Loucy (cell line): ENCODE results near the gene NEDD4L.

Source experiments
- H2AFZ ChIP-seq: fragments of 200-600 bp; sonication (generic); 2 replicates; pipeline ENCODE4 v1.6.0; 2016; ENCODE audit warnings: antibody characterized with exemption, mild to moderate bottlenecking, low read length, moderate library complexity
- H3F3A ChIP-seq: fragments of 200-600 bp; 2 replicates; pipeline ENCODE4 v1.6.0; 2016; ENCODE audit warnings: antibody characterized with exemption, low read depth, mild to moderate bottlenecking
- H3K27me3 ChIP-seq: fragments of 200-600 bp; sonication (generic); 2 replicates; pipeline ENCODE4 v1.6.1; 2014; ENCODE audit warnings: low read length, mild to moderate bottlenecking; ENCODE audit not compliant: insufficient read depth, poor library complexity, severe bottlenecking
- H3K36me3 ChIP-seq: fragments of 200-600 bp; sonication (generic); 2 replicates; pipeline ENCODE4 v1.6.1; 2016; ENCODE audit warnings: low read length; ENCODE audit not compliant: insufficient read depth
- H3K4me1 ChIP-seq: fragments of 200-600 bp; sonication (generic); 2 replicates; pipeline ENCODE4 v1.5.1; 2014; ENCODE audit warnings: low read length, mild to moderate bottlenecking; ENCODE audit not compliant: insufficient read depth, poor library complexity, severe bottlenecking
- H3K4me2 ChIP-seq: fragments of 200-600 bp; sonication (generic); 2 replicates; pipeline ENCODE4 v1.6.0; 2014; ENCODE audit warnings: antibody characterized with exemption, low read length, low read depth, mild to moderate bottlenecking; ENCODE audit not compliant: poor library complexity, severe bottlenecking
- H3K4me3 ChIP-seq: fragments of 200-600 bp; sonication (generic); 2 replicates; pipeline ENCODE4 v1.5.1; 2014; ENCODE audit warnings: low read length, mild to moderate bottlenecking, mixed read lengths; ENCODE audit not compliant: poor library complexity, severe bottlenecking
- H3K79me2 ChIP-seq: fragments of 200-600 bp; sonication (generic); 2 replicates; pipeline ENCODE4 v1.6.1; 2014; ENCODE audit warnings: low read length; ENCODE audit not compliant: insufficient read depth
- H3K9ac ChIP-seq: fragments of 200-600 bp; sonication (generic); 2 replicates; pipeline ENCODE4 v1.6.0; 2014; ENCODE audit warnings: mild to moderate bottlenecking, low read depth, low read length, moderate library complexity; ENCODE audit not compliant: poor library complexity, severe bottlenecking
- H3K9me2 ChIP-seq: fragments of 200-600 bp; sonication (generic); replicated peaks from 2 replicates; pipeline ENCODE4 v1.6.1; 2016; ENCODE audit warnings: low read depth, low read length, mixed read lengths
- H3K9me3 ChIP-seq: fragments of 200-600 bp; sonication (generic); 2 replicates; pipeline ENCODE4 v1.6.1; 2014; ENCODE audit warnings: mild to moderate bottlenecking, antibody characterized with exemption, low read length, low read depth; ENCODE audit not compliant: insufficient read depth
- H4K20me1 ChIP-seq: fragments of 200-600 bp; sonication (generic); 2 replicates; pipeline ENCODE4 v1.6.0; 2014; ENCODE audit warnings: antibody characterized with exemption, low read length, mild to moderate bottlenecking; ENCODE audit not compliant: insufficient read depth, poor library complexity, severe bottlenecking
- EZH2phosphoT487 ChIP-seq: fragments of 200-600 bp; IDR thresholded peaks from 2 replicates; pipeline ENCODE4 v1.6.1; 2018; ENCODE audit warnings: antibody characterized with exemption, mild to moderate bottlenecking, moderate library complexity, borderline replicate concordance
- TF ChIP-seq, protein P1 (sequence below): fragments of 200-600 bp; sonication (generic); conservative IDR thresholded peaks from 2 replicates; pipeline ENCODE4 v1.5.1; 2014; ENCODE audit warnings: mild to moderate bottlenecking, antibody characterized with exemption, low read length

Gene NEDD4L

DNA sequence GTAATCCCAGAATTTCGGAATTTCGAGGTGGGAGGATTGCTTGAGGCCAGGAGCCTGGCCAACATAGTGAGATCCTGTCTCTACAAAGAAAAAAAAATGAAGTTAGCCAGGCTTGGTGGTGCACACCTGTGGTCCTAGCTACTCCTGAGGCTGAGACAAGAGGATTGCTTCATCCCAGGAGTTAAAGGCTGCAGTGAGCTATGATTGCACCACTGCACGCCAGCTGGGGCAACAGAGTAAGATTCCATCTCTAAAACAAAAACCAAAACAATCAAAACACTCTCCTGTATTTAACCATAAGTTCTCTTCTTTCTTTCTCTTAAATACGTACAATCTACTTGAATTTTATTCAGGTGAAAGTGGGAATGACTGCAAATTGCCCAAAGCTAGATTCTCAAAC, 33.8 kb upstream of the NEDD4L start:
- no peaks in the 10 kb centered on the region for H3K9me3 ChIP-seq

GRCh38 chr18:58012356-58012755, 31.7 kb upstream of the NEDD4L start:
- Histone ChIP-seq H3K9me2 (no peaks in the 10 kb centered on the region), H3K4me2 (no peak overlapping the region), H3K4me1 (no peaks in the 10 kb centered on the region), H2AFZ (no peak overlapping the region), H4K20me1 (no peaks in the 10 kb centered on the region), H3K79me2 (no peaks in the 10 kb centered on the region), H3F3A (no peaks in the 10 kb centered on the region), H3K9ac (no peak overlapping the region), H3K9me3 (no peaks in the 10 kb centered on the region), H3K4me3 (no peak overlapping the region), H3K36me3 (no peaks in the 10 kb centered on the region), H3K27me3 (no peaks in the 10 kb centered on the region)
- TF ChIP-seq, protein P1, sequence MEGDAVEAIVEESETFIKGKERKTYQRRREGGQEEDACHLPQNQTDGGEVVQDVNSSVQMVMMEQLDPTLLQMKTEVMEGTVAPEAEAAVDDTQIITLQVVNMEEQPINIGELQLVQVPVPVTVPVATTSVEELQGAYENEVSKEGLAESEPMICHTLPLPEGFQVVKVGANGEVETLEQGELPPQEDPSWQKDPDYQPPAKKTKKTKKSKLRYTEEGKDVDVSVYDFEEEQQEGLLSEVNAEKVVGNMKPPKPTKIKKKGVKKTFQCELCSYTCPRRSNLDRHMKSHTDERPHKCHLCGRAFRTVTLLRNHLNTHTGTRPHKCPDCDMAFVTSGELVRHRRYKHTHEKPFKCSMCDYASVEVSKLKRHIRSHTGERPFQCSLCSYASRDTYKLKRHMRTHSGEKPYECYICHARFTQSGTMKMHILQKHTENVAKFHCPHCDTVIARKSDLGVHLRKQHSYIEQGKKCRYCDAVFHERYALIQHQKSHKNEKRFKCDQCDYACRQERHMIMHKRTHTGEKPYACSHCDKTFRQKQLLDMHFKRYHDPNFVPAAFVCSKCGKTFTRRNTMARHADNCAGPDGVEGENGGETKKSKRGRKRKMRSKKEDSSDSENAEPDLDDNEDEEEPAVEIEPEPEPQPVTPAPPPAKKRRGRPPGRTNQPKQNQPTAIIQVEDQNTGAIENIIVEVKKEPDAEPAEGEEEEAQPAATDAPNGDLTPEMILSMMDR = no peak
- TF ChIP-seq EZH2phosphoT487 = no peak

More for the DNA sequence above, 33.8 kb upstream of the NEDD4L start:
- Histone ChIP-seq H3K4me1 (no peaks in the 10 kb centered on the region), H3K79me2 (no peaks in the 10 kb centered on the region), H3K4me2 (no peak overlapping the region), H3K4me3 (no peak overlapping the region), H3K9me2 (no peaks in the 10 kb centered on the region), H4K20me1 (no peaks in the 10 kb centered on the region), H3F3A (no peaks in the 10 kb centered on the region), H3K27me3 (no peaks in the 10 kb centered on the region), H2AFZ (no peak overlapping the region), H3K9ac (no peak overlapping the region), H3K36me3 (no peaks in the 10 kb centered on the region)
- TF ChIP-seq, protein P1 = no peak
- no peak for TF ChIP-seq EZH2phosphoT487

- Histone ChIP-seq H3F3A (no peaks in the 10 kb centered on the region), H3K4me2 (no peak overlapping the region), H4K20me1 (no peaks in the 10 kb centered on the region), H3K27me3 (no peaks in the 10 kb centered on the region), H3K79me2 (no peaks in the 10 kb centered on the region), H3K36me3 (no peaks in the 10 kb centered on the region), H3K9me2 (no peaks in the 10 kb centered on the region), H3K4me3 (no peak overlapping the region), H2AFZ (no peak overlapping the region), H3K9ac (no peak overlapping the region), H3K4me1 (no peaks in the 10 kb centered on the region), H3K9me3 (no peaks in the 10 kb centered on the region)
- TF ChIP-seq EZH2phosphoT487 = no peak
Measured at GRCh38 chr18:58013241-58014211, 30.5 kb upstream of the NEDD4L start.
